Fibroblast of skin of back (primary cell): ENCODE data around the gene ALDH8A1.
A peak's percentile ranks its signal among the peaks of the same experiment; 100 is the strongest.

Source experiments
- DNase-seq: peaks from one replicate; pipeline ENCODE4 v3.0.0-alpha.2; 2013

Gene ALDH8A1

GRCh38 chr6:134950482-134950881, 581 bp upstream of the ALDH8A1 start:
- no peak for DNase-seq

DNA sequence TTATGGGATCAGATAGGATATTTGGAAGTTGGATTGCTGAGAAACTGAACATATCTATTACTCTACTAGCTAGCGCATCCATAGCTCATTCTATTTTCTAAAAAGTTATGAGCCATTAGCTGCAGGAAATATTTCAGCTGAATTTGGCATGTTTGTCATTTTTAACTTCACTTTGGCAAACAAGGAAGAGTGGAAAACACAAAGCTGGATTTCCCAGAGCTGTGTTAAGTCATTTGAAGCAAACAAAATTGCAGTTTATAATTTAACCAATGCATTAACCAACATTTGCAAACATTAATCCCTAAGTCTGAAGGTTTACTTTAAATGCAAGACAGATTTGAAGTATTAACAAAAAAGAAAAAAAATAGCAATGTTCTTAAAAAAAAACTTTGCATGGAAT, 1.2 kb downstream of the ALDH8A1 start:
- no peak for DNase-seq

DNA sequence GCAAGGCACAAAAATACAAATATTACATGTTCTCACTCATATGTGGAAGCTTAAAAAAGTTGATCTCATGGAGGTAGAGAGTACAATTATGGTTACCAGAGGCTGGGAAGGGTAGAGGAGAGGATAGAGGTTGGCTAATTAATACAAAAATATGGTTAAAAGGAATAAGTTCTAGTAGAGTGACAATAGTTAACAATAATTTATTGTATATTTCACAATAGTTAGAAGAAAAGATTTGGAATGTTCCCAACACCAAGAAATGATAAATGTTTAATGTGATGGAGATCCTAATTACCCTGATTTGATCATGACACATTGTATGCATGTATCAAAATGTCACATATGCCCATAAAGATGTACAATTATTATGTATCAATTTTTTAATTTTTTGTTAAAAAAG, 1.8 kb downstream of the ALDH8A1 start:
- no peak for DNase-seq

- DNase-seq, result no peak
Observed at GRCh38 chr6:134945045-134945444, 4.9 kb downstream of the ALDH8A1 start.

DNA sequence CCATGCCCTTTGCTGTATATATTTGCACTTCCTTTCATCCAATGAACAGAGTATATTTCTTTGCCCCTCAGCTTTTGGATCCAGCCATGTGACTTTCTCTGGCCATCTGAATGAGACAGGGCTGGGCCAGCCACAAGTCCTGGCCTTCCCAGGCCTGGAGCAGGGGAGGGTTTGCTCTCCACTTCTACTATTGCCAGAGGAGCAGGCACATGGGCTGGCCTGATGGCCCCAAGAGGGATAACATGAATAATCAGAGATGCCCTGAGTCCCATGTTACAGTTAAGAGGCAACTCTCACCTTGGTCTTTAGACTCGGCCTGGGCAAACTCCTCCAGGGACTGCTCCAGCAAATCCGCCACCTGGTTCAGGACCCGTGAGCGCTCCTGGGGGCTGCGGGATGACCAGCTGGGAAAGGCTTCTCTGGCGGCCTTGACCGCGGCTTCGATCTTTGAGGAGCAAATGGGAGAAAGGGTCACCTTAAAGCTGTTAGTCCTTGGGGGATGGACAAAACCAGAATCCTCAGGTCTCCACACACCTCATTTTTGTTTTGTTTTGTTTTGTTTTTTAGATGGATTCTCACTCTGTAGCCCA, 6.3 kb downstream of the ALDH8A1 start:
- no peak for DNase-seq

- peak; percentile 9 for DNase-seq
Observed at GRCh38 chr6:134938896-134939295, 11.0 kb downstream of the ALDH8A1 start.

DNA sequence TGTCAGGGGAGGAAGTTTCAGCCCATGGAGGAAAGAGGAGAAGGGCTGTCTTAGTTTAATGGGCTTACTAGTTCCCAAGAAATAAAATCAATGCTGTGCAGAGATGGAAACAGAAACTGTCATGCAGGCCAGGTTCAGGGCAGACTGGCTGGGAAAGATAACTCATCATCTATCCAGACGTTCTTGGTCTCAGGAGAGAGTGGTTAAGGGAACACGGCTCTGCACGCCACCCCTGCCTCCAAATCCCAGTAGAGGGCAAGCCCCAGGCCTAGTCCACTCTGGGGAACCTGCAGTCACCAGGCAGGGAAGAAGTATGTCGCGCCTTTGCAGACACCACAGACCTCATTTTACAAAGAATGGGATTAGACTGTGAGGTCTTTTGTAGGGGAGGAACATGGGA, 12.5 kb downstream of the ALDH8A1 start:
- peak; percentile 43 for DNase-seq

DNA sequence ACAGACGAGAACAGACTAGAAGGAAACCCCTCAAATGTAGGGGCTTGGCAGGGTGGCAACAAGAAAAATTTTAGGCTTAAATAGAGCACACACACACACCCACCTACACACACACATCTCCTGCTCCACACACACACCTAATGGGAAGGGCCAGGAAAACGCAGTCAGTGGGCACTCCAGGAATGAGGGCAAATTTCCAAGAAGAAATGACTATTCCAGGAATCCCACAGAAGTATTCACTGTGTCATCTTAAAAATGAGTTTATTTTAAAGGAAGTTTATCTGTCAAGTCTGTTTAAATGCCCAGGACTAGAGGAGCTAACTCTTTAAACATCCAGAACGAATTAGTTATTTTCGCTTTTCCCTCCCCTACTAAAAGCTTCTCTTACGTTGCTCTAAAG, 13.0 kb downstream of the ALDH8A1 start:
- DNase-seq, result peak; percentile 80

GRCh38 chr6:134936476-134936875, 13.4 kb downstream of the ALDH8A1 start:
- DNase-seq, result no peak

DNA sequence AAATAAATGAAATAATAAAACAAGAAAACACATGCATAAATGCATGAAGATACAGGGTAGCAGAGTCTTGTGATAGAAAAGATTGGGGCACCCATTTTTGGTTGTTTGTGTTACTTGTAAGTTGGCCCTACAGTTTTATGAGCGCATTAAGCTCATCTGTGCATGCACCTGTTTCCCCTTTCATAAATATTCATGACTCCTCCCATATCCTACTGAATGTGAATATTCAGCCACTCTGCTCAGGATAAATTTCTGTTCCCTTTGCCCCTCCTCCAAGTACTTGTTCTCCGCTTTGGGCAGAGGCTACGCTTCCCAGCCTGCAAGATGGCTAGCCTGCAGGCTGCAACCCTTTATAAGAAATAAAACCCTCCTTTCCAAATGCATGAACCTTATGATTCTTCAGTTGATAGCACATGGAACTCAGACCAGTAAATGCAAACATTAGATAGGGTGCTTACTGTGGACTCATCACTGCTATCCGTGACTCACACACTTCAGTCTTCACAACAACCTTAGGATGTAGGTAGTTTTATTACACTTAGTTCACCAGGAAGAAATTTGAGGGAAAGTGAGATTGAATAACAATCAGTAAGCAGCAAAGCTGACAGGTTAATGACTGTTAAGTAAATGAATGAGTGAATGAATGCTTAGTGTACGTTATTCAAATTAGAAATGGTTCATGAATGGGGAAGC, 15.0 kb downstream of the ALDH8A1 start:
- no peak for DNase-seq

DNA sequence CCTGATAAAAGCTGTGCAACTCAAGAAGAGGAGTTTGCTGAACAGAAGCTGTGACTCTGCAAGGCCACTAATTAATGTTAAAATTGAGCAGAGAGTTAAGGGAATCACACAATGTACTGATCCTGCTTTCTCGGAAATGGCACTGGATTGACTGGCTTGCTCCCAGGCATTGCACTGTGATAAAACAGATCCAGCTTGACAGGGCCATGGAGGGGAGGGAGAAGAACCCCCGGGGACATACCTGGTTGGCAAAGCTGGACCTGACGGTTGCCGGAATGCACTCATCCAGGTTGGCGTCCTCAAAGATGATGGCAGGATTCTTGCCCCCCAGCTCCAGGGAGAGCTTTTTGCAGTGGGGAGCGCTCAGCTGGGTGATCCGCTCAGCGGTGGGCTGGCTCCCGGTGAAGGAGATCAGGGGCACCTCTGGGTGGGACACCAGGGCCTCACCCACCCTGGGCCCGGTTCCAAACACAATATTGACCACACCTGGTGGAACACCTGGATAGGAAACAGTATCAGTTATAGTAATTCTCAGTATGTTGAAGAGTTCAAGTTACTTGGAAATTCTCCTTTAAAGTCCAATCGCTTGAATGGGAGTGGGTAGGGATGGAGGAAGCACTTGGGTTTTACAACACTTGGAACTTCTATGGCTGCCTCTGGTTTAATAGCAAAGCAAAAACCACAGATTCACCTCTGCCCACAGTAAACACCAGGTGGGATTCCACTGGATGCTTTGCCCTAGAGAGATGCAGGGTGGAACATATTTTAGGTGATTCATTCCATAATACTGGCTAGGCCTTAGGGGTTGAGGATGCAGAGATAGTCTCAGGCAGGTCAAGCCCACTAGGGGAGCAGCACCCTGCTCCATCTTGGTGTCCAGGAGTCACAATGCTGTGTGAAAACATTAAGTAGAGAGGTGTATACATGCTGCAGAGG, 17.1 kb downstream of the ALDH8A1 start:
- no peak for DNase-seq

DNA sequence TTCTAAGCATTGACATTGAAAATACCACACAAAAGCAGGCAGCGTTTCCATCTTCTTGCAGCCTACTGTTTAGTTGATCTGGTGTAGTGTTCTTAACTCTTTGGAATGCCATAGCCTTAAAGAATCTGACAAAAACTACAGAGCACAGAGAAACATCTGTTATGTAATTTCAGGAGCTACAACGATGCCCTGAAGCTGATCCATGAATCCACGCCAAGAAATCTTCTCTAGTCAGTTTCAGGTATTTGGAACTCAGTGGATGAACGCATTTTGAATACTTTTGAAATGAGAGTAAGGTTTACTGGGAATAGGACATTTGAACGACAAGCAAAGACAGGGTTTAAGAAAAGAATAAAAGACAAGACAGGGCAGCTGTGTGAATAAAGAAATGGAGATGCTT, 17.8 kb downstream of the ALDH8A1 start:
- DNase-seq, result no peak

DNA sequence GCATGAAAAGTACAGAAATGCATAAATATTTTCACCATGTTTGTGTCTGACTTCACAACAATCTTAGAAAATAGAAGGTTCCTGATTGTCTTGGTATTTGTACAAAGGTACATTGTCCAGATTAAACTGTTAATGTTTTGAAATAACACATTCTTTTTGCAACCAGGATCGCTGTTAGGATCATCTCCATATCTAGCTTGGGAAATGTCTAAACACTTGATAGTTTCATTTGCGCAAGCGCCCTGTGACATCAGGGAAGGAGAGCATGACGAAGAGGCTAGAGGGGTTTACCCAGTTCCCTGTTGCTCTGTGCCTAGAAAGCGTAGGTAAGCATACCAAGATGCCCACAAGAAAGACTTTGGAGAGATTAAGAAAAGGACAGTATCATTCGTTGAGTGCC, 19.4 kb downstream of the ALDH8A1 start:
- DNase-seq, result no peak

DNA sequence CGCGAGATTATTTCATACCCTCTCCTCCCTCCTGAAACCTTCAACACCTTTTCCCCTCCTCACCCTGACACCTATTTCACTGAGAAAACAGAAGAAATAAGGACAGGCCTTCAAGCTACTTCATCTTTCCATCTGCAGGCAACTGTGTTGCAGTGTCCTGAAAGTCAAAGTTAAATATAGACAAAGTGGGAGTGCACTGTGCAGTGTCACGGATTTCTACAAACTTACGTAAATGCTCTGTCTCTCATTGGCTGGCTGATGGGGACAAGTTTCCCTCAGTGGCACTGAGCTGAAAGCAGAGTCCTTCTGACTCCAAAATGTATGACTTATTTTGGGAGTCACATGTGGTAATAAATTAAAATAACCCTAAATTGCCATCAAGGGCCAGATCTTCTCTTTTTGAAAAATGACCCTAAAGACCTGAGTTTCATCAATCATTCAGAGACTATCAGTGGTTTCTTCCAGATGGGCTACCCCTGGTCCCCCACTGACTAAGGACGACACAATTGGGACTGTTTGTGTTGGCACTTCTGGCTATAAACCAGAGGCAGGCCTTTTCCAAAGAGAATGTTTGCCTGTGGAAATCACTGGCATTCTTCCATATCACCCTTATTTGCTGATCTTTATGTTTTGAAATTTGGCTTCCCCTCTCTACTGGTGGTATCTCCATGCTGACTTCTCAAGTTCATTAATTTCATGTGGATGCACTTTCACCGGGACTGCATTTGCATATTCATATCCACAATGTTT, 21.6 kb downstream of the ALDH8A1 start:
- DNase-seq, result no peak

GRCh38 chr6:134925800-134926199, 24.1 kb downstream of the ALDH8A1 start:
- DNase-seq, result peak; percentile 27

- no peak for DNase-seq
Observed at GRCh38 chr6:134921721-134922261, 28.1 kb downstream of the ALDH8A1 start.

DNA sequence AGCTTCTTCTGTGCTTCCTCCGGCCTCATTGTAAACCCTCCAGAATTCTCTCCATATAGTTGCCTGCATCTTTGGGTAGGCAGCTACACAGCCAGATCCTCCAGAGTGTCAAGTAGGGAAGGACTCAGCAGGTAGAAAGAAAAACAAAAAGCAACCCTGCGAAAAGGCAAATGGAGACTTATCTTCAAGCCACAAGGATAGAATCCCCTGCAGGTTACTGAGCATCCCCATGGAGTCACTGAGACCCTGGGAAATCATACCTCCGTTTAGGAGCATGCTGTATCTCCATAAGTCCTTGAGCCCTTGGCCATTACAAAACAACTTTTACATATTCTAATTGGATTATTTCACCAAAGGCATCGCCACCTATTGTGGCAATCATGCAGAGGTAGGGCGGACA, 28.6 kb downstream of the ALDH8A1 start:
- DNase-seq, result no peak

DNA sequence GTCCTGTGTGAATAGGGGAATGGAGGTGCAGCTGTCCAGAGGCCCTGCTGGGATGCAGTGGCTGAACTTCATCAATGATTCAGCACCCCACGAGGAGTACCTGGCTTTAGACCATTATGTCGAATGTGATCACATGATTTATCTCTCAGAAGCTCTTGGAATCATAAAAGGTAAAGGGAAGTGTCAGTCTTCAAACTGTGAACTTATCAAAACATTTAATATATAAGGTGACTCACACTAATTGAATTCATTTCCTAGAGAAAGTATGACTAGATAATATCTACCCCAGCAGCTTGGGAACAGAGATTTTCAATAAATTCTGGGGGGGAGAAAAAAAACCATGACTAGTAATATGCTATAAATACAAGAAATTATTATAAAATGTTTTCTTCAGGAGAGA, 29.5 kb downstream of the ALDH8A1 start:
- peak; percentile 25 for DNase-seq

- DNase-seq, result no peak
Observed at GRCh38 chr6:134918418-134918961, 31.4 kb downstream of the ALDH8A1 start.

- peak; percentile 82 for DNase-seq
Observed at GRCh38 chr6:134911547-134911946, 38.4 kb downstream of the ALDH8A1 start.

- DNase-seq, result no peak
Observed at GRCh38 chr6:134910593-134910935, 39.3 kb downstream of the ALDH8A1 start.
